Measurements from ENCODE around the gene CLEC16A.

Gene CLEC16A

DNA sequence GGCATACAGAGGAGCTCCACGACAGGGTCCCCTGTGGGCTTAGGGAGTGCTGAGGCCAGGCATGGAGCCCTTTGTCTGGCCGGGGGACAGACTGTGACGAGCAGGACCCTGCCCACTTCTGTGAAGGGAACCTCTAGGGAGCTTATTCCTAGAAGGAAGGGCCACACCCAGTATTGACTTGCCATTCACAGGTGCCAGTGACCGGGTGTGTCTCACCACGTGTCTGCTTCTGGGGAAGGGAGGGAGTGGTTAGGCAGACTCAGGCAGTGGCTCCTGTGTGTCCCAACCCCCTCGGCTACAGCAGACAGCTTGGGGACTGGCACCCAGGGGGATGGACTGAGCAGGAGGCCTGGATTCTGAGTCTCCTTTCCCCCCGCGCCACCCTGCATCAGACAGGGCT, 254.5 kb downstream of the CLEC16A start:
- TF ChIP-seq TEAD4 (IDR thresholded peaks at IDR 0.05) (no peak), EP300 (IDR thresholded peaks at IDR 0.05; ENCODE audit: borderline replicate concordance) (no peak), TAF1 (IDR thresholded peaks at IDR 0.05; ENCODE audit: low read depth) (no peak), ZBTB7A (IDR thresholded peaks at IDR 0.05; ENCODE audit: low read depth) (no peak), CEBPB (IDR thresholded peaks at IDR 0.05) (no peak), FOXM1 (IDR thresholded peaks at IDR 0.05; ENCODE audit: borderline replicate concordance, low read depth) (no peak)
- TF ChIP-seq, protein P1, sequence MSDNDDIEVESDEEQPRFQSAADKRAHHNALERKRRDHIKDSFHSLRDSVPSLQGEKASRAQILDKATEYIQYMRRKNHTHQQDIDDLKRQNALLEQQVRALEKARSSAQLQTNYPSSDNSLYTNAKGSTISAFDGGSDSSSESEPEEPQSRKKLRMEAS (IDR thresholded peaks at IDR 0.05), result peak; percentile 48; the same call in 1 of the 2 replicates
- TF ChIP-seq, protein P2, sequence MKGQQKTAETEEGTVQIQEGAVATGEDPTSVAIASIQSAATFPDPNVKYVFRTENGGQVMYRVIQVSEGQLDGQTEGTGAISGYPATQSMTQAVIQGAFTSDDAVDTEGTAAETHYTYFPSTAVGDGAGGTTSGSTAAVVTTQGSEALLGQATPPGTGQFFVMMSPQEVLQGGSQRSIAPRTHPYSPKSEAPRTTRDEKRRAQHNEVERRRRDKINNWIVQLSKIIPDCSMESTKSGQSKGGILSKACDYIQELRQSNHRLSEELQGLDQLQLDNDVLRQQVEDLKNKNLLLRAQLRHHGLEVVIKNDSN (IDR thresholded peaks at IDR 0.05), result peak; percentile 72

DNA sequence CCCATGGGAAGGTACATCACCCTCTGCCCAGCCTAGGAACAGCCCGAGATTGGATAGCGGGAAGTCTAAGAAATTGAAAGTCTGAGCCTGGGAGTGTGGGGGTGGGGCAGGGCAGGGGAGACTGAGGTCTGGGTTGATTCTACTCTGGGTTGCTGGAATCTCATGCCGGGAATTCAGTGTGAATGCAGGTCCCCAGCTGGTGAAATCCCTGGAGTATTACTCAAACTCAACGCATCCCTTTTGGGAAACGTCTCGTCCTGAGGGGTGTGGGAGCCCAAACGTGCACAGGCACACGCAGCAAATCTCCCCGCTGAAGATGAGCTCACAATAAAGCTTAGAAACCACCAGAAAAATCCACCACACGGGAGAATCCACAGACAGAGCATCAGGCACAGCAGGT, 256.2 kb downstream of the CLEC16A start:
- no peak for TF ChIP-seq YY1 (IDR thresholded peaks at IDR 0.05; ENCODE audit: low read depth)
- TF ChIP-seq EP300 (IDR thresholded peaks at IDR 0.05; ENCODE audit: borderline replicate concordance), result no peak
- no peak for TF ChIP-seq RAD21 (IDR thresholded peaks at IDR 0.05; ENCODE audit: low read depth)
- no peak for TF ChIP-seq TEAD4 (IDR thresholded peaks at IDR 0.05)
- TF ChIP-seq CEBPB (IDR thresholded peaks at IDR 0.05), result no peak
- TF ChIP-seq NFIC (IDR thresholded peaks at IDR 0.05), result no peak
- TF ChIP-seq, protein P2 (IDR thresholded peaks at IDR 0.05), result no peak
- TF ChIP-seq, protein P3, sequence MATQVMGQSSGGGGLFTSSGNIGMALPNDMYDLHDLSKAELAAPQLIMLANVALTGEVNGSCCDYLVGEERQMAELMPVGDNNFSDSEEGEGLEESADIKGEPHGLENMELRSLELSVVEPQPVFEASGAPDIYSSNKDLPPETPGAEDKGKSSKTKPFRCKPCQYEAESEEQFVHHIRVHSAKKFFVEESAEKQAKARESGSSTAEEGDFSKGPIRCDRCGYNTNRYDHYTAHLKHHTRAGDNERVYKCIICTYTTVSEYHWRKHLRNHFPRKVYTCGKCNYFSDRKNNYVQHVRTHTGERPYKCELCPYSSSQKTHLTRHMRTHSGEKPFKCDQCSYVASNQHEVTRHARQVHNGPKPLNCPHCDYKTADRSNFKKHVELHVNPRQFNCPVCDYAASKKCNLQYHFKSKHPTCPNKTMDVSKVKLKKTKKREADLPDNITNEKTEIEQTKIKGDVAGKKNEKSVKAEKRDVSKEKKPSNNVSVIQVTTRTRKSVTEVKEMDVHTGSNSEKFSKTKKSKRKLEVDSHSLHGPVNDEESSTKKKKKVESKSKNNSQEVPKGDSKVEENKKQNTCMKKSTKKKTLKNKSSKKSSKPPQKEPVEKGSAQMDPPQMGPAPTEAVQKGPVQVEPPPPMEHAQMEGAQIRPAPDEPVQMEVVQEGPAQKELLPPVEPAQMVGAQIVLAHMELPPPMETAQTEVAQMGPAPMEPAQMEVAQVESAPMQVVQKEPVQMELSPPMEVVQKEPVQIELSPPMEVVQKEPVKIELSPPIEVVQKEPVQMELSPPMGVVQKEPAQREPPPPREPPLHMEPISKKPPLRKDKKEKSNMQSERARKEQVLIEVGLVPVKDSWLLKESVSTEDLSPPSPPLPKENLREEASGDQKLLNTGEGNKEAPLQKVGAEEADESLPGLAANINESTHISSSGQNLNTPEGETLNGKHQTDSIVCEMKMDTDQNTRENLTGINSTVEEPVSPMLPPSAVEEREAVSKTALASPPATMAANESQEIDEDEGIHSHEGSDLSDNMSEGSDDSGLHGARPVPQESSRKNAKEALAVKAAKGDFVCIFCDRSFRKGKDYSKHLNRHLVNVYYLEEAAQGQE (IDR thresholded peaks at IDR 0.05; ENCODE audit: low read depth), result no peak
- TF ChIP-seq CREB1 (IDR thresholded peaks at IDR 0.05; ENCODE audit: low read depth), result no peak
- no peak for TF ChIP-seq TCF12 (IDR thresholded peaks at IDR 0.05; ENCODE audit: low read depth)
- TF ChIP-seq, protein P1 (IDR thresholded peaks at IDR 0.05), result no peak
- no peak for TF ChIP-seq EGR1 (IDR thresholded peaks at IDR 0.05)
- no peak for TF ChIP-seq TAF1 (IDR thresholded peaks at IDR 0.05; ENCODE audit: low read depth)
- no peak for TF ChIP-seq FOXM1 (IDR thresholded peaks at IDR 0.05; ENCODE audit: borderline replicate concordance, low read depth)
- no peak for TF ChIP-seq ZBTB7A (IDR thresholded peaks at IDR 0.05; ENCODE audit: low read depth)

DNA sequence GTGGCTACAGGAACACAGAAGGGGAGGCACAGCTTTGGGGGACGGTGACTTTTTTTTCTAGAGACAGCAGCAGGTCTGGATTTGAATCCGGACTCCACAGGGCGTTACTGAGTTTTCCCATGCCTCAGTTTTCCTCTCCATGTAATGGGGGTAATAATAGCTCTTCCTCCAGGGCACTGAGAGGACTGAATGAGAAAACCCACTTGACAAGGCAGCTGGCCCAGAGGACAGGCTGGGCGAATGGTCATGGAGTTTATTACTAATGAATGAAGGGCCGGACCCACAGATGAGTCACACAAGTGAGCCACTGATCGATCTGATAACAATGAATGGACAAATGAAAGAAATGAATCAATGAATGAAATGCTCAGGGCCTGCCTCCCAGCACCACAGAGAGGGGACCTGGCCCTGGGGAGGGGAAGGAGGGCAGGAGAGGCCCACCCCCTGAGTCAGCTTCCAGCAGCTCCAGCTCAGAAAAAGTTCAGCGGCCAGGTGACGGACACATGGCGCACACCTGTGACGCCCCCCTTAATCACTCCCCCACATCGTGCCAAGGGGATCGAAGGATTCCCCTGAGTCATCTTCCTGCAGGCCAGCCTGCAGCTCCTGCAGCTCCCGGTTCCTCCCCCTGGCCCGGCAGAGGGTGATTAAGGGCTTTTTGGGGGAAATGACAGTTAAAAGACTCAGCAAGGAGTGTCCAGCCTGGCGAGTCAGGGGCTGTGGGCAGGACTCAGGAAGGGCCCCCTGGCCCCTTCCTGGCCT, 257.3 kb downstream of the CLEC16A start:
- TF ChIP-seq FOXM1 (IDR thresholded peaks at IDR 0.05; ENCODE audit: borderline replicate concordance, low read depth) (no peak), EP300 (IDR thresholded peaks at IDR 0.05; ENCODE audit: borderline replicate concordance) (no peak), ZBTB7A (IDR thresholded peaks at IDR 0.05; ENCODE audit: low read depth) (peak; percentile 27; the same call in 1 of the 2 replicates)
- TF ChIP-seq, protein P2 (IDR thresholded peaks at IDR 0.05), result no peak

DNA sequence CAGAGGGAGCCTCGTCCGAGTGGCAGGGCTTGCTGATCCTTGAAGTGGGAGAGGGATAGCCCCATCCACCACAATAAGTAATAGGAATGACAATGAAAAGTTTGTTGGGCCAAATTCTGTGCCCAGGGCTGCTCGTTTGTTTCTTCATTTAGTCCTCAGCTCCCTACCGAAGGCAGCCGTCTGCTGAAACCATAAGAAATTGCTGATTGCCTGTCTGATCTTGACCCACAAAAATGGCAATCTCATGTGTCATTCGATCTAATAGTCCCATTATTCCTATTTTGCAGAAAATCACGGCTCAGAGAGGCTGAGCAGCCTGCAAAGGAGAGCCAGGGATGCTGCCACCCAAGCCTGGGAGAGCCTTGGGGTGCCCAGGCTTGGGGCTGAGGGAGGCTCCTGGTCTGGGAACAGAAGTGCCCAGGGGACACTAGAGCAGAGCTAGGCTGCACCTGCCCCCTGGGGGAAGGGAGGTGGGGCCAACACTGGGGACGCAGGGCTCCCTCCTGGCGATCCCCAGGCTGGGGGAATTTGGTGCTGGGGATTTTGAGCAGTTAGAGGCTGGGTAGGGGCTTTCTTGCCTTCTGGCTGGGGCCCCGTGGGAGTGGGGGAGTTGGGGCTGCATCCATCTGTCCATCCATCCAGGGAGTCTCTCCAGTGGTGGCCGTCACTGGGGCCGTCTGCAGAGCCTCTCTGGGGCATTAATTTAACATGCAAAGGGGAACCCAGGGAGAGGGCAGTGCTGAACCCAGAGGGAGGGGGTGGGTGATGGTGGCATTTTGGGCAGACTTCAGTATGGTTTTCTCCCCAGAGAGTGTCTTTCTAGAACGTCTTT, 258.1 kb downstream of the CLEC16A start:
- TF ChIP-seq EP300 (IDR thresholded peaks at IDR 0.05; ENCODE audit: borderline replicate concordance) (no peak), TCF12 (IDR thresholded peaks at IDR 0.05; ENCODE audit: low read depth) (0 out of 2 replicates have a peak, but pooled peaks have one; percentile 2), ZBTB7A (IDR thresholded peaks at IDR 0.05; ENCODE audit: low read depth) (no peak), CREB1 (IDR thresholded peaks at IDR 0.05; ENCODE audit: low read depth) (no peak), YY1 (IDR thresholded peaks at IDR 0.05; ENCODE audit: low read depth) (no peak)
- TF ChIP-seq, protein P1 (IDR thresholded peaks at IDR 0.05), result no peak
- TF ChIP-seq, protein P2 (IDR thresholded peaks at IDR 0.05), result no peak

DNA sequence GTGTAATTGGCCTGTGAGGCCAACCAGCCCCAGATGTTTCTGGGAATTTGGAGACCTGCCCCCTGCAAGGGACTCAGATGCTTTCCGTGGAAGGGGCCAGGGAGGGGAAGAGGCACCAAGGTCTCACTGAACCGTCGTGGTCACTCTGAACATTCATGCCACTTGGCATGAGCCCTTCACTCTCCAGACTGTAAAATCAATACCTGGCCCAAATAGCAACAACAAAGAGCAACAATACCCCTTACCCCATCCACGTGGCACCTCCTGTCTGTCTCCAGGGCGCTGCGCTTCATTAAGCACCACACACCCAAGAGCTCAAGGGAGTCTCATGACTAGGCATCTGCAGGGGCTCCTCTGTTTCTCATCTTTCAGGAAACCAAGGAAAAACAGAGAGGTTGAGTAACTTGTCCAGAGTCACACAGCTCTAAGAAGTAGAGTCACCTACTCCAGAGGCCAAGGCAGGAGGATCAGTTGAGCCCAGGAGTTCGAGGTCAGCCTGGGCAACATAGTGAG, 258.8 kb downstream of the CLEC16A start:
- TF ChIP-seq TCF12 (IDR thresholded peaks at IDR 0.05; ENCODE audit: low read depth) (no peak), TEAD4 (IDR thresholded peaks at IDR 0.05) (no peak)
- TF ChIP-seq, protein P1 (IDR thresholded peaks at IDR 0.05), result peak; percentile 23; the same call in 1 of the 2 replicates
